Right lobe of liver (tissue), 4 donors: ENCODE results near the gene MYPN.

ENCODE experiments used
- POLR2A ChIP-seq: fragments of 450-650 bp; IDR thresholded peaks from one replicate; pipeline ENCODE4 v1.6.1; 2017; ENCODE audit warnings: antibody characterized with exemption, mild to moderate bottlenecking
- TF ChIP-seq, protein P1 (sequence below), 4 donors: fragments of 200-600 bp in 3 of 4; fragments of 450-650 bp in 1 of 4; IDR thresholded peaks; one replicate each; pipeline versions ENCODE4 v1.5.1 to v1.8.0; 2016 to 2022; ENCODE audit warnings: antibody characterized with exemption in 4 of 4, mild to moderate bottlenecking in 2 of 4
- donor health status: DM: no; HTN: no; CAD: no.
- donor health status: DM: no; HTN: no; CAD: no.
- donor health status: DM: no; HTN: yes; CAD: no.

GRCh38 chr10:68239069-68239468 is 129.8 kb downstream of the MYPN start:
- TF ChIP-seq POLR2A = no peak
- TF ChIP-seq, protein P1, sequence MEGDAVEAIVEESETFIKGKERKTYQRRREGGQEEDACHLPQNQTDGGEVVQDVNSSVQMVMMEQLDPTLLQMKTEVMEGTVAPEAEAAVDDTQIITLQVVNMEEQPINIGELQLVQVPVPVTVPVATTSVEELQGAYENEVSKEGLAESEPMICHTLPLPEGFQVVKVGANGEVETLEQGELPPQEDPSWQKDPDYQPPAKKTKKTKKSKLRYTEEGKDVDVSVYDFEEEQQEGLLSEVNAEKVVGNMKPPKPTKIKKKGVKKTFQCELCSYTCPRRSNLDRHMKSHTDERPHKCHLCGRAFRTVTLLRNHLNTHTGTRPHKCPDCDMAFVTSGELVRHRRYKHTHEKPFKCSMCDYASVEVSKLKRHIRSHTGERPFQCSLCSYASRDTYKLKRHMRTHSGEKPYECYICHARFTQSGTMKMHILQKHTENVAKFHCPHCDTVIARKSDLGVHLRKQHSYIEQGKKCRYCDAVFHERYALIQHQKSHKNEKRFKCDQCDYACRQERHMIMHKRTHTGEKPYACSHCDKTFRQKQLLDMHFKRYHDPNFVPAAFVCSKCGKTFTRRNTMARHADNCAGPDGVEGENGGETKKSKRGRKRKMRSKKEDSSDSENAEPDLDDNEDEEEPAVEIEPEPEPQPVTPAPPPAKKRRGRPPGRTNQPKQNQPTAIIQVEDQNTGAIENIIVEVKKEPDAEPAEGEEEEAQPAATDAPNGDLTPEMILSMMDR (IDR thresholded peaks at IDR 0.05) = no peak
